Neural crest cell (in vitro differentiated cells): Measurements from ENCODE around the gene KLRF2. TPM values are rescaled to one million over a fixed set of nuclear protein-coding genes. Genes with fewer than 3 reads are reported as not detected.

Experiments
- DNase-seq: peaks from one replicate; pipeline ENCODE4 v3.0.0; 2021; ENCODE audit warnings: low read depth, mixed read lengths, low spot score
- H3K27ac Mint-ChIP-seq: one replicate; pipeline ENCODE4 v1.8.0; 2021; ENCODE audit warnings: mild to moderate bottlenecking, mixed read lengths; ENCODE audit not compliant: unreplicated experiment
- H3K27me3 Mint-ChIP-seq: 2 replicates; pipeline ENCODE4 v1.8.0; 2021; ENCODE audit warnings: low read depth, mild to moderate bottlenecking, mixed read lengths
- H3K36me3 Mint-ChIP-seq: 2 replicates; pipeline ENCODE4 v1.8.0; 2021; ENCODE audit warnings: low read depth, mild to moderate bottlenecking, mixed read lengths
- H3K4me1 Mint-ChIP-seq: 2 replicates; pipeline ENCODE4 v1.8.0; 2021; ENCODE audit warnings: mixed read lengths
- H3K4me3 Mint-ChIP-seq: one replicate; pipeline ENCODE4 v1.8.0; 2021; ENCODE audit warnings: mild to moderate bottlenecking, mixed read lengths
- H3K9me3 Mint-ChIP-seq: 2 replicates; pipeline ENCODE4 v1.8.0; 2021; ENCODE audit warnings: mixed read lengths
- CTCF ChIP-seq: fragments of 200-600 bp; sonication (generic); conservative IDR thresholded peaks from 2 replicates; pipeline ENCODE4 v1.5.0; 2021; ENCODE audit warnings: antibody characterized with exemption, mild to moderate bottlenecking
- total RNA-seq: library from RNA; stranded (reverse); gene quantifications from 2 replicates; pipeline ENCODE4 v1.2.1, GENCODE V29; 2021

Gene KLRF2
- total RNA-seq, 1 donor from 2014 or later = not detected

GRCh38 chr12:9932270-9932669 lies 51.0 kb downstream of the KLRF2 start, which contains the start of gene CLEC2A:
CLEC2A (minus strand) TSS chr12:9932370; CDS start chr12:9932329, 41 bp downstream.
- Mint-ChIP-seq H3K9me3 (no peaks in the 10 kb centered on the region), H3K27ac (no peak within 1 kb of the TSS), H3K27me3 (no peaks in the 10 kb centered on the region), H3K4me1 (no peaks in the 10 kb centered on the region), H3K36me3 (no peaks in the 10 kb centered on the region), H3K4me3 (no peak within 1 kb of the TSS)
- no peak for DNase-seq
- no peak for TF ChIP-seq CTCF

GRCh38 chr12:9933958-9934357 lies 52.7 kb downstream of the KLRF2 start:
- Mint-ChIP-seq H3K4me1 (no peaks in the 10 kb centered on the region), H3K27ac (no peak overlapping the region), H3K27me3 (no peaks in the 10 kb centered on the region), H3K36me3 (no peaks in the 10 kb centered on the region), H3K9me3 (no peaks in the 10 kb centered on the region), H3K4me3 (no peak overlapping the region)
- no peak for DNase-seq
- TF ChIP-seq CTCF = no peak

GRCh38 chr12:9935026-9935425 lies 53.7 kb downstream of the KLRF2 start:
- no peak overlapping the region for H3K4me3 Mint-ChIP-seq
- no peaks in the 10 kb centered on the region for H3K9me3 Mint-ChIP-seq
- no peak for TF ChIP-seq CTCF
- H3K27ac Mint-ChIP-seq = no peak overlapping the region
- H3K36me3 Mint-ChIP-seq = no peaks in the 10 kb centered on the region
- DNase-seq = no peak
- no peaks in the 10 kb centered on the region for H3K4me1 Mint-ChIP-seq
- H3K27me3 Mint-ChIP-seq = no peaks in the 10 kb centered on the region

- Mint-ChIP-seq H3K27me3 (peaks cover 9% of the 10 kb centered on the region), H3K36me3 (no peaks in the 10 kb centered on the region), H3K4me1 (no peaks in the 10 kb centered on the region), H3K9me3 (no peaks in the 10 kb centered on the region), H3K27ac (no peak overlapping the region), H3K4me3 (no peak overlapping the region)
- DNase-seq = no peak
- TF ChIP-seq CTCF = no peak
Measured at GRCh38 chr12:9936591-9936990, 55.3 kb downstream of the KLRF2 start.

- H3K9me3 Mint-ChIP-seq = no peaks in the 10 kb centered on the region
- no peaks in the 10 kb centered on the region for H3K36me3 Mint-ChIP-seq
- peaks cover 31% of the 10 kb centered on the region for H3K27me3 Mint-ChIP-seq
- peak; percentile 49 for TF ChIP-seq CTCF
- H3K4me3 Mint-ChIP-seq = no peak overlapping the region
- DNase-seq = no peak
- H3K27ac Mint-ChIP-seq = no peak overlapping the region
- no peaks in the 10 kb centered on the region for H3K4me1 Mint-ChIP-seq
Measured at GRCh38 chr12:9940375-9940774, 59.1 kb downstream of the KLRF2 start.

GRCh38 chr12:9941838-9942237 lies 60.5 kb downstream of the KLRF2 start:
- Mint-ChIP-seq H3K4me1 (no peaks in the 10 kb centered on the region), H3K4me3 (no peak overlapping the region), H3K9me3 (no peaks in the 10 kb centered on the region), H3K27me3 (peaks cover 31% of the 10 kb centered on the region), H3K27ac (no peak overlapping the region), H3K36me3 (no peaks in the 10 kb centered on the region)
- no peak for DNase-seq
- TF ChIP-seq CTCF = no peak
